KMS-11 (cell line): Measurements from ENCODE around the gene SIRT4.

ENCODE experiments used
- H2AFZ ChIP-seq: fragments of 200-600 bp; sonication (generic); 2 replicates; pipeline ENCODE4 v1.6.1; 2016; ENCODE audit warnings: antibody characterized with exemption, mixed run types, low read depth
- H3K27ac ChIP-seq: fragments of 200-600 bp; sonication (generic); 2 replicates; pipeline ENCODE4 v1.6.1; 2016; ENCODE audit warnings: mild to moderate bottlenecking, mixed run types
- H3K27me3 ChIP-seq: fragments of 200-600 bp; sonication (generic); 2 replicates; pipeline ENCODE4 v1.6.1; 2017; ENCODE audit warnings: mild to moderate bottlenecking, low read depth, mixed run types, moderate library complexity; ENCODE audit not compliant: insufficient read depth
- H3K36me3 ChIP-seq: fragments of 200-600 bp; sonication (generic); 2 replicates; pipeline ENCODE4 v1.6.1; 2017; ENCODE audit warnings: mild to moderate bottlenecking, mixed run types; ENCODE audit not compliant: insufficient read depth
- H3K4me1 ChIP-seq: fragments of 200-600 bp; sonication (generic); 2 replicates; pipeline ENCODE4 v1.6.1; 2016; ENCODE audit warnings: mild to moderate bottlenecking, low read depth, mixed run types; ENCODE audit not compliant: poor library complexity, severe bottlenecking
- H3K4me2 ChIP-seq: fragments of 200-600 bp; sonication (generic); 2 replicates; pipeline ENCODE4 v1.7.0; 2016; ENCODE audit warnings: mild to moderate bottlenecking, mixed run types
- H3K4me3 ChIP-seq: fragments of 200-600 bp; sonication (generic); IDR thresholded peaks from 2 replicates; pipeline ENCODE4 v1.6.1; 2017; ENCODE audit warnings: low read depth, low read length, mixed read lengths; ENCODE audit not compliant: insufficient read depth
- H3K79me2 ChIP-seq: fragments of 200-600 bp; sonication (generic); 2 replicates; pipeline ENCODE4 v1.6.1; 2016; ENCODE audit warnings: low read depth, mixed run types; ENCODE audit not compliant: insufficient read depth
- H3K9ac ChIP-seq: fragments of 200-600 bp; sonication (generic); 2 replicates; pipeline ENCODE4 v1.6.1; 2016; ENCODE audit warnings: mild to moderate bottlenecking, mixed run types
- H4K20me1 ChIP-seq: fragments of 200-600 bp; sonication (generic); 2 replicates; pipeline ENCODE4 v1.6.1; 2016; ENCODE audit warnings: mild to moderate bottlenecking, mixed run types; ENCODE audit not compliant: insufficient read depth
- TF ChIP-seq, protein P1 (sequence below): fragments of 200-600 bp; sonication (generic); conservative IDR thresholded peaks from 2 replicates; pipeline ENCODE4 v1.6.1; 2017; ENCODE audit warnings: low read depth, mild to moderate bottlenecking, antibody characterized with exemption, low read length, moderate library complexity, mixed read lengths

The SIRT4 gene

DNA sequence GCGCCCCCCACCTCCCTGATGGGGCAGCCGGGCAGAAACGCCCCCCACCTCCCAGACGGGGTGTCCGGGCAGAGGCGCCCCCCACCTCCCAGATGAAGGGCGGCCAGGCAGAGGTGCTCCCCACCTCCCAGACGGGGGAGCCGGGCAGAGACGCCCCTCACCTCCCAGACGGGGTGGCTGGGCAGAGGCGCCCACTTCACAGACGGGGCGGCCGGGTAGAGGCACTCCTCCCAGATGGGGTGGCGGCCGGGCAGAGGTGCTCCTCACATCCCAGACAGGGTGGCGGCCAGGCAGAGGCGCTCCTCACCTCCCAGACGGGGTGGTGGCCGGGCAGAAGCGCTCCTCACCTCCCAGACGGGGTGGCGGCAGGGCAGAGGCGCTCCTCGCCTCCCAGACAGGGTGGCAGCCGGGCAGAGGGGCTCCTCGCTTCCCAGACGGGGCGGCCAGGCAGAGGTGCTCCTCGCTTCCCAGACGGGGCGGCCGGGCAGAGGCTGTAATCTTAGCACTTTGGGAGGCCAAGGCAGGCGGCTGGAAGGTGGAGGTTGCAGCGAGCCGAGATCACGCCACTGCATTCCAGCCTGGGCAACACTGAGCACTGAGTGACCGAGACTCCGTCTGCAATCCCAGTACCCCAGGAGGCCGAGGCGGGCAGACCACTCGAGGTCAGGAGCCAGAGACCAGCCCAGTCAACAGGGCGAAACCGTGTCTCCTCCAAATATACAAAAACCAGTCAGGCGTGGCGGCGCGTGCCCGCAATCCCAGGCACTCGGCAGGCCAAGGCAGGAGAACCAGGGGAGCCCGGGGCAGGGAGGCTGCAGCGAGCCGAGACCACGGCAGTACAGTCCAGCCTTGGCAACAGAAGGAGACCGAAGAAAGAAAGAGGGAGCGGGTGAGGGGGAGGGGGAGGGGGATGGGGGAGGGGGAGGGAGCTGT, 23.7 kb upstream of the SIRT4 start:
- H3K4me1 ChIP-seq = no peaks in the 10 kb centered on the region
- H3K4me2 ChIP-seq = no peak overlapping the region
- no peaks in the 10 kb centered on the region for H4K20me1 ChIP-seq
- no peaks in the 10 kb centered on the region for H3K27me3 ChIP-seq
- no peak overlapping the region for H3K27ac ChIP-seq
- no peak overlapping the region for H3K9ac ChIP-seq
- no peaks in the 10 kb centered on the region for H3K79me2 ChIP-seq
- H3K4me3 ChIP-seq = no peak overlapping the region
- TF ChIP-seq, protein P1, sequence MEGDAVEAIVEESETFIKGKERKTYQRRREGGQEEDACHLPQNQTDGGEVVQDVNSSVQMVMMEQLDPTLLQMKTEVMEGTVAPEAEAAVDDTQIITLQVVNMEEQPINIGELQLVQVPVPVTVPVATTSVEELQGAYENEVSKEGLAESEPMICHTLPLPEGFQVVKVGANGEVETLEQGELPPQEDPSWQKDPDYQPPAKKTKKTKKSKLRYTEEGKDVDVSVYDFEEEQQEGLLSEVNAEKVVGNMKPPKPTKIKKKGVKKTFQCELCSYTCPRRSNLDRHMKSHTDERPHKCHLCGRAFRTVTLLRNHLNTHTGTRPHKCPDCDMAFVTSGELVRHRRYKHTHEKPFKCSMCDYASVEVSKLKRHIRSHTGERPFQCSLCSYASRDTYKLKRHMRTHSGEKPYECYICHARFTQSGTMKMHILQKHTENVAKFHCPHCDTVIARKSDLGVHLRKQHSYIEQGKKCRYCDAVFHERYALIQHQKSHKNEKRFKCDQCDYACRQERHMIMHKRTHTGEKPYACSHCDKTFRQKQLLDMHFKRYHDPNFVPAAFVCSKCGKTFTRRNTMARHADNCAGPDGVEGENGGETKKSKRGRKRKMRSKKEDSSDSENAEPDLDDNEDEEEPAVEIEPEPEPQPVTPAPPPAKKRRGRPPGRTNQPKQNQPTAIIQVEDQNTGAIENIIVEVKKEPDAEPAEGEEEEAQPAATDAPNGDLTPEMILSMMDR = no peak
- no peaks in the 10 kb centered on the region for H3K36me3 ChIP-seq
- no peak overlapping the region for H2AFZ ChIP-seq

DNA sequence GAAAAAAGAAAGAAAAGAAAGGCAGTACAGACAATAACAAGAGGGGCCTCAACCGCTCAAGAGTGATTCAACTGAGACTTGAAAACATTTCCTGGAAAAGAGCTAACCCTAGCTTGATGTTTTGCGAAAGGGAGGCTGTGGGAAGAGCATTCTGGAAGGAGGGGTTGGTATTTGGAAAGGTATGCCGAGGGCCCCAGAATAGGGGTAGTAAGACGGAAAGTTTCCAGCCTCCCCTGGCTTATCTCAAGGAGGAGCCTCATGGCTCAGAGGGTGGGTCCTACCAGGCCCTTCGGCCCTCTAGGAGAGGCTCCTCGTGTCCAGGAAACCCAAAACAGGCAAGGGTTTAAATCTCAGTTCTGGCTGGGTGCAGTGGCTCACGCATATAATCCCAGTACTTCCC, 18.8 kb upstream of the SIRT4 start:
- Histone ChIP-seq H4K20me1 (no peaks in the 10 kb centered on the region), H3K79me2 (no peaks in the 10 kb centered on the region), H3K27ac (no peak overlapping the region), H3K4me3 (no peak overlapping the region), H3K27me3 (no peaks in the 10 kb centered on the region), H3K9ac (no peak overlapping the region), H3K36me3 (no peaks in the 10 kb centered on the region), H2AFZ (no peak overlapping the region), H3K4me2 (no peak overlapping the region), H3K4me1 (no peaks in the 10 kb centered on the region)
- TF ChIP-seq, protein P1 = no peak

DNA sequence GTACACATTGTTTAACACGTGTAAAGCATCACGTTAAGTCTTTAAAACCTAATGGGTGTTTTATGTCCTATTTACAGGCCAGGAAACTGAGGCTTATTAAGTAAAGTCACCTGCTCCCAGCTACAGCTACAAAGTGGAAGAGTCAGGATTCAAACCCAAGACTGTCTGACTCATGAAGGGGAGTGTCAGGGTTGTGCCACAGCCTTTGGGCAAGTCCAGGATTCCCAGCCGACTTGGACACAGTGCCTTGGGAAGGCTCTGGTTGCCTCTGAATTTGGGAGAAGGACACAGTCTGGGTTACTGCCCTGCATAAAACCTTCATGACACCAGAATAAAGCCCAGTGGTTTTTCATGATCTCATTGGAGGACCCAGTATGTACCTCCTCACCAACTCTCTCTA, 17.7 kb upstream of the SIRT4 start:
- no peaks in the 10 kb centered on the region for H3K4me1 ChIP-seq
- no peaks in the 10 kb centered on the region for H4K20me1 ChIP-seq
- H3K4me2 ChIP-seq = no peak overlapping the region
- no peak overlapping the region for H3K9ac ChIP-seq
- TF ChIP-seq, protein P1 = no peak
- no peak overlapping the region for H2AFZ ChIP-seq
- no peaks in the 10 kb centered on the region for H3K79me2 ChIP-seq
- no peaks in the 10 kb centered on the region for H3K27me3 ChIP-seq
- H3K4me3 ChIP-seq = no peak overlapping the region
- no peaks in the 10 kb centered on the region for H3K36me3 ChIP-seq
- H3K27ac ChIP-seq = no peak overlapping the region

DNA sequence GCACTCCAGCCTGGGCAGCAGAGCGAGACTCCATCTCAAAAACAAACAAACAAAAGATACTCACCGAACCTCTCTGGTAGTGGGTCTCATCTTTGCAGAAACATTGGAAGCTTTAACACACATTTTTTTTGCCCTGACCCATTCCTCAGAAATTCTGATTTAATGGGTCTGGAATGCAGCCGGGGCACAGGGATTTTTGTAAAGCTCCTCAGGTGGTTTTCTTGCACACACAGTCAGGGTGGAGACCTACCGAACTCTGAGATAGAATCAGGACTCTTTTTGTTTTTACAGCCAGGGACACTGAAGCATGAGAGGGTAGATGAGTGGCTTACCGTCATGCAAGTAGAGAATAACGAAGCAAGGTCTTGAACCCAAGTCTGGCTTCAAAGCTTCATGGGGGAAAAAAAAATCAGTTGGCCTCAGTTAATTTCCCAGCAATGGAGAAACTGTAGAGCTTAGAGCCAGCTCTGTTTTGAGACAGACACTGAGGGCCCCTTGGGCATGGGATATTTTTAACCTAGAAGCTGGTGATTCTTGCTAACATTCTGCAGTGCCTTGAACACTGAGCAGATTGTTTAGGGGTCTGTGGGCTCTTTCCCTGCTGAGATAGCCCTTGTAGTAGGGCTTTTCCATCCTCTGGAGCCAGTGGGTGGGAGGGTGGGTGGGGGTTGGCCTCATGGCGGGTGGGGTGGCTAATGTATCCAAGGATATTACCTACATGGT, 15.2 kb upstream of the SIRT4 start:
- Histone ChIP-seq H3K79me2 (no peaks in the 10 kb centered on the region), H3K27me3 (no peaks in the 10 kb centered on the region), H3K4me1 (no peaks in the 10 kb centered on the region), H2AFZ (no peak overlapping the region), H3K4me2 (no peak overlapping the region), H3K27ac (no peak overlapping the region), H3K4me3 (no peak overlapping the region), H3K36me3 (no peaks in the 10 kb centered on the region), H3K9ac (no peak overlapping the region), H4K20me1 (no peaks in the 10 kb centered on the region)
- TF ChIP-seq, protein P1 = no peak
